ENCODE data around the gene BLVRB. TPM values are rescaled to one million over a fixed set of nuclear protein-coding genes. Genes with fewer than 3 reads are reported as not detected.

BLVRB gene
- total and polyA plus RNA-seq, 7 donors = 74.1 to 204 (median 167) TPM

DNA sequence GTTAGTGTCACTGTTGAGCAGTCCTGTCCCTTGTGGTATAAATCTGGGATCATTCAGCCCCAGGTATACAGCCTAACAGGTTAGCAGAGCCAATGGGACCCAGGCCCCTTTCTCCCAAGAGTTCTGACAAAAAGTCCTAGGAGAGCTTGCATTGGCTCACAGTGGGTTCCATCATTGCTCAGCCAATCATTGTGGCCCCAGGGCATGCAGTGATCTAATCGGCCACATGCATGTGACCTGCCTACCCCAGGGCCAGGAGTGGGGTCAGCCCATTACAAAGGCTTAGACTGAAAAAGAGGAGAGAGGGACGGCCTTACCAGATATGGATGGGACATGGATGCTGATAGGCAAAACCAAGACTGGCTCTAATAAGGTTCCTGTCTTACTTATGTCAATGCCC lies 42.3 kb upstream of the BLVRB start:
- H3K9me3 ChIP-seq = no peaks in the 10 kb centered on the region
- no peak overlapping the region for H3K4me3 ChIP-seq
- no peak for DNase-seq
- TF ChIP-seq, protein P1, sequence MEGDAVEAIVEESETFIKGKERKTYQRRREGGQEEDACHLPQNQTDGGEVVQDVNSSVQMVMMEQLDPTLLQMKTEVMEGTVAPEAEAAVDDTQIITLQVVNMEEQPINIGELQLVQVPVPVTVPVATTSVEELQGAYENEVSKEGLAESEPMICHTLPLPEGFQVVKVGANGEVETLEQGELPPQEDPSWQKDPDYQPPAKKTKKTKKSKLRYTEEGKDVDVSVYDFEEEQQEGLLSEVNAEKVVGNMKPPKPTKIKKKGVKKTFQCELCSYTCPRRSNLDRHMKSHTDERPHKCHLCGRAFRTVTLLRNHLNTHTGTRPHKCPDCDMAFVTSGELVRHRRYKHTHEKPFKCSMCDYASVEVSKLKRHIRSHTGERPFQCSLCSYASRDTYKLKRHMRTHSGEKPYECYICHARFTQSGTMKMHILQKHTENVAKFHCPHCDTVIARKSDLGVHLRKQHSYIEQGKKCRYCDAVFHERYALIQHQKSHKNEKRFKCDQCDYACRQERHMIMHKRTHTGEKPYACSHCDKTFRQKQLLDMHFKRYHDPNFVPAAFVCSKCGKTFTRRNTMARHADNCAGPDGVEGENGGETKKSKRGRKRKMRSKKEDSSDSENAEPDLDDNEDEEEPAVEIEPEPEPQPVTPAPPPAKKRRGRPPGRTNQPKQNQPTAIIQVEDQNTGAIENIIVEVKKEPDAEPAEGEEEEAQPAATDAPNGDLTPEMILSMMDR (IDR thresholded peaks at IDR 0.05) = no peak
- H3K36me3 ChIP-seq (ENCODE audit: insufficient read depth in 1 of 2, low read depth in 1 of 2) = no peaks in the 10 kb centered on the region
- H3K27ac ChIP-seq = no peak overlapping the region
- intact Hi-C loops (cut with DNase I) = no loop called here
- H3K27me3 ChIP-seq (ENCODE audit: insufficient read depth in 3 of 3, low read length in 2 of 3) = peaks cover 0 to 14% (median 0%) of the 10 kb centered on the region in 3 donors
- ATAC-seq = no peak
- H3K4me1 ChIP-seq = no peaks in the 10 kb centered on the region
- WGBS, 3 donors = 45 to 73% (median 64%) methylated on average over 2 of the region's 2 CpGs

DNA sequence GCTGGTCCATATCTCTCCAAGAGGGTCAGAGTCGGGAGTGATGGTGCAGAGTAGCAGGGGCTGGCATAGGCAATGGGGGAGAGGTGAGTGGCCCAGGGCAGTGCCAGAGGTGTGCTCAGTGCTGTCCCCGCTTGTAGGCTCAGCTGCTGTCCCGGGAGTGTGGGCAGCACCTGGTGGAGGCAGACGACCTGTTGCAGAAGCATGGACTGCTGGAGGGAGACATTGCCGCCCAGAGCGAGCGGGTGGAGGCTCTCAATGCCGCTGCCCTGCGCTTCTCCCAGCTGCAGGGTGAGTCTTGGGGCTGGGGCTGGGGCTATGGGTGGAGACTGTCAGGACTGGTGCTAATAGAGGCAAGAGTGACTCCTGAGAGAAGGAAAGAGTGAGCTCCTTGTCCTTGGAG lies 40.6 kb upstream of the BLVRB start:
- Histone ChIP-seq H3K36me3 (ENCODE audit: insufficient read depth in 1 of 2, low read depth in 1 of 2) (no peaks in the 10 kb centered on the region), H3K27ac (no peak overlapping the region), H3K4me3 (no peak overlapping the region), H3K27me3 (ENCODE audit: insufficient read depth in 3 of 3, low read length in 2 of 3) (peaks cover 0 to 4% (median 0%) of the 10 kb centered on the region in 3 donors), H3K4me1 (no peaks in the 10 kb centered on the region), H3K9me3 (no peaks in the 10 kb centered on the region)
- DNase-seq (no peak), ATAC-seq (no peak)
- TF ChIP-seq, protein P1 (IDR thresholded peaks at IDR 0.05) = no peak
- 70 to 73% (median 72%) methylated on average over 9 of the region's 9 CpGs for WGBS, 3 donors
- intact Hi-C loops (cut with DNase I) = no loop called here

DNA sequence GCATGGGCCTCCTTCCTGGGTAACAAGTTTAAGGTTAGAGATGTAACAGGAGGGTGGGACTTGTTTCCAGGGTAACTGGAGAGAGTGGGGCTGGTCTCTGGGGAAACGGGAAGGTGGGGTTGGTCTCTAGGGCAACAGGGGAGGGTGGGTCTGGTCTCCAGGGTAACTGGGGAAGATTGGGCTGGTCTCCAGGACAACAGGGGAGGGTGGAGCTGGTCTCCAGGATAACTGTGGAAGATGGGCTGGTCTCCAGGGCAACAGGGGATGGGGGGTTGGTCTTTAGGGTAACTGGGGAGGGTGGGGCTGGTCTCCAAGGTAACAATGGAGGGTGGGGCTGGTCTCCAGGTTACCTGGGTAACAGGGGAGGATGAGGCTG lies 37.8 kb upstream of the BLVRB start:
- TF ChIP-seq, protein P1 (IDR thresholded peaks at IDR 0.05) = no peak
- Histone ChIP-seq H3K36me3 (ENCODE audit: insufficient read depth in 1 of 2, low read depth in 1 of 2) (no peaks in the 10 kb centered on the region), H3K9me3 (no peaks in the 10 kb centered on the region), H3K27me3 (ENCODE audit: insufficient read depth in 3 of 3, low read length in 2 of 3) (peaks cover 0 to under 1% (median 0%) of the 10 kb centered on the region in 3 donors), H3K4me3 (no peak overlapping the region), H3K27ac (no peak overlapping the region), H3K4me1 (no peaks in the 10 kb centered on the region)
- DNase-seq = no peak
- 33 to 57% (median 56%) methylated on average over 1 of the region's 1 CpG for WGBS, 3 donors
- intact Hi-C loops (cut with DNase I) = no loop called here
- no peak for ATAC-seq

- Histone ChIP-seq H3K27me3 (ENCODE audit: insufficient read depth in 3 of 3, low read length in 2 of 3) (no peaks in the 10 kb centered on the region), H3K36me3 (ENCODE audit: insufficient read depth in 1 of 2, low read depth in 1 of 2) (no peaks in the 10 kb centered on the region), H3K27ac (no peak overlapping the region), H3K4me1 (no peaks in the 10 kb centered on the region), H3K4me3 (no peak overlapping the region), H3K9me3 (no peaks in the 10 kb centered on the region)
- 64 to 66% (median 65%) methylated on average over 6 of the region's 6 CpGs for WGBS, 3 donors
- ATAC-seq (no peak), DNase-seq (no peak)
- TF ChIP-seq, protein P1 (IDR thresholded peaks at IDR 0.05) = no peak
- intact Hi-C loops (cut with DNase I) = no loop called here
These were observed 37.2 kb upstream of the BLVRB start for GRCh38 chr19:40502647-40503319.

- no peak overlapping the region for H3K27ac ChIP-seq
- no peak for DNase-seq
- H3K36me3 ChIP-seq (ENCODE audit: insufficient read depth in 1 of 2, low read depth in 1 of 2) = no peaks in the 10 kb centered on the region
- H3K27me3 ChIP-seq (ENCODE audit: insufficient read depth in 3 of 3, low read length in 2 of 3) = no peaks in the 10 kb centered on the region
- 79 to 84% (median 82%) methylated on average over 13 of the region's 13 CpGs for WGBS, 3 donors
- no peak overlapping the region for H3K4me3 ChIP-seq
- H3K9me3 ChIP-seq = no peaks in the 10 kb centered on the region
- intact Hi-C loops (cut with DNase I) = no loop called here
- TF ChIP-seq, protein P1 (IDR thresholded peaks at IDR 0.05) = no peak
- no peak for ATAC-seq
- H3K4me1 ChIP-seq = no peaks in the 10 kb centered on the region
These were observed 36.5 kb upstream of the BLVRB start for GRCh38 chr19:40502081-40502480.

Data from psoas muscle (tissue), 8 donors.